NT2/D1 (cell line): ENCODE data around the gene MRTFB.

ENCODE experiments used
- SUZ12 ChIP-seq: IDR thresholded peaks from 2 replicates; pipeline ENCODE4 v1.6.1; 2011; ENCODE audit not compliant: insufficient read length, insufficient read depth; ENCODE audit errors: extremely low read depth
- YY1 ChIP-seq: IDR thresholded peaks from 2 replicates; pipeline ENCODE4 v1.6.1; 2011; ENCODE audit not compliant: insufficient read length, insufficient read depth
- ZNF274 ChIP-seq: IDR thresholded peaks from 2 replicates; pipeline ENCODE4 v1.6.1; 2011; ENCODE audit warnings: mild to moderate bottlenecking, low read depth, low read length

- TF ChIP-seq SUZ12 (no peak), ZNF274 (no peak), YY1 (no peak)
These were observed 54.6 kb downstream of the MRTFB start for GRCh38 chr16:14125708-14126107.
